Gastroesophageal sphincter (tissue), 3 donors: ENCODE data around the gene CDKAL1.
"Not testable (repeated sequence)": the region's sequence is repeated elsewhere in the genome, so short reads cannot be mapped to it uniquely, and the experiment has no call there.

Experiments used
- CTCF ChIP-seq, 4 experiments: fragments of 200-600 bp in 2 of 4; fragments of 450-650 bp in 2 of 4; sonication (generic) in 1 of 4; IDR thresholded peaks; one replicate each; pipeline ENCODE4 v1.5.1; 2017 to 2019; ENCODE audit warnings: antibody characterized with exemption in 4 of 4, mild to moderate bottlenecking in 2 of 4, moderate library complexity in 2 of 4
- POLR2A ChIP-seq, 2 donors: fragments of 450-650 bp; IDR thresholded peaks; one replicate each; pipeline ENCODE4 v1.6.1; 2017; ENCODE audit warnings: antibody characterized with exemption in 2 of 2, mild to moderate bottlenecking in 2 of 2, moderate library complexity in 1 of 2
- POLR2AphosphoS5 ChIP-seq: sonication (generic); formaldehyde crosslinking; IDR thresholded peaks from one replicate; pipeline ENCODE4 v1.6.1; 2017; ENCODE audit warnings: antibody characterized with exemption

- TF ChIP-seq CTCF (IDR thresholded peaks at IDR 0.05); POLR2AphosphoS5; POLR2A (IDR thresholded peaks at IDR 0.05): not testable (repeated sequence)
These were observed 389.8 kb downstream of the CDKAL1 start for GRCh38 chr6:20924094-20924493.
